Middle frontal gyrus (tissue), 1 donor: Measurements from ENCODE around the gene CYCS.

Experiments
- DNase-seq: peaks from one replicate; pipeline ENCODE4 v3.0.0-alpha.2; 2015; ENCODE audit warnings: low spot score; ENCODE audit errors: extremely low spot score

CYCS gene

GRCh38 chr7:25125137-25125946 is at the start of gene CYCS:
Gene CYCS, minus strand, starts transcription at chr7:25125260. Its CDS starts 1,141 bp downstream, at chr7:25124119.
- DNase-seq: peak; percentile 100

- no peak for DNase-seq
These were observed 48.1 kb upstream of the CYCS start for GRCh38 chr7:25173184-25173583.

GRCh38 chr7:25171516-25171915 is 46.5 kb upstream of the CYCS start:
- DNase-seq: no peak

GRCh38 chr7:25171071-25171470 is 46.0 kb upstream of the CYCS start:
- DNase-seq: no peak

- no peak for DNase-seq
These were observed 44.6 kb upstream of the CYCS start for GRCh38 chr7:25169683-25170082.

GRCh38 chr7:25168145-25168544 is 43.1 kb upstream of the CYCS start:
- no peak for DNase-seq

- DNase-seq: no peak
These were observed 42.3 kb upstream of the CYCS start for GRCh38 chr7:25167262-25167843.

- DNase-seq: peak; percentile 60
These were observed 35.0 kb upstream of the CYCS start for GRCh38 chr7:25159983-25160596.

- DNase-seq: no peak
These were observed 33.9 kb upstream of the CYCS start for GRCh38 chr7:25158966-25159365.

- DNase-seq: no peak
These were observed 26.7 kb upstream of the CYCS start for GRCh38 chr7:25151773-25152172.

- DNase-seq: no peak
These were observed 24.8 kb upstream of the CYCS start for GRCh38 chr7:25149836-25150235.

GRCh38 chr7:25148772-25149575 is 23.9 kb upstream of the CYCS start:
- DNase-seq: no peak

- no peak for DNase-seq
These were observed 18.7 kb upstream of the CYCS start for GRCh38 chr7:25143763-25144162.

GRCh38 chr7:25139536-25139935 is 14.5 kb upstream of the CYCS start:
- DNase-seq: no peak

- no peak for DNase-seq
These were observed 9.4 kb upstream of the CYCS start for GRCh38 chr7:25134358-25135010.

GRCh38 chr7:25132430-25132829 is 7.4 kb upstream of the CYCS start:
- no peak for DNase-seq

GRCh38 chr7:25126751-25127150 is 1.7 kb upstream of the CYCS start:
- DNase-seq: no peak

- DNase-seq: no peak
These were observed 459 bp downstream of the CYCS start for GRCh38 chr7:25124465-25125136.

- no peak for DNase-seq
These were observed 2.7 kb downstream of the CYCS start for GRCh38 chr7:25122373-25122772.

GRCh38 chr7:25121599-25121998 is 3.5 kb downstream of the CYCS start:
- DNase-seq: no peak

- no peak for DNase-seq
These were observed 6.0 kb downstream of the CYCS start for GRCh38 chr7:25119102-25119501.
